HL-60 (cell line): ENCODE results near the gene NEAT1.

ENCODE experiments used
- GABPA ChIP-seq: IDR thresholded peaks from 2 replicates; pipeline ENCODE4 v1.6.1; 2012; ENCODE audit warnings: low read depth
- POLR2AphosphoS5 ChIP-seq: IDR thresholded peaks from 2 replicates; pipeline ENCODE4 v1.6.1; 2012; ENCODE audit warnings: low read depth
- TF ChIP-seq, protein P1 (sequence below): IDR thresholded peaks from one replicate; pipeline ENCODE4 v1.5.1; 2011; ENCODE audit warnings: low read length, control low read depth, inconsistent platforms; ENCODE audit not compliant: insufficient read depth
- TF ChIP-seq, protein P2 (sequence below): IDR thresholded peaks from 2 replicates; pipeline ENCODE4 v1.6.1; 2012; ENCODE audit warnings: low read depth; ENCODE audit not compliant: insufficient replicate concordance

DNA sequence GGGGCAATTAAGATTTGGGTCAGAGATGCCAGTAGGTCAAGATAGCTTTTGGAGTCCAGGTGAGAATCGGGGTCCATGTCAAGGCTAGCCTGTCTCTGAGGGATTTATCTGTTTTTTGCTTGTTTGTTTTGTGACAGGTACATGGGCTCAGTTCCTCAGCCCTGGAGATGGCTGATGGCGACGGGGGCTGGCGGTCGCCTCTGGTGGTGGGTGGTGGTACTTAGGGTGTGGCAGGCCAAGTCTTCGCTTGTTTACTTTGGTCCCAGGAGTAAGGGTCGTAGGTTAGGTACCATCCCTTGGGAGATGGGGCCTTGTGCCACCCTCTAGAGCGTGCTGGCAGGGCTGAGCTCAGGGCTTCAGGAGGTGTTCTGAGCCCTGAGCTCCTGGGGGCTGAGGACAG is 44.8 kb upstream of the NEAT1 start:
- TF ChIP-seq, protein P1, sequence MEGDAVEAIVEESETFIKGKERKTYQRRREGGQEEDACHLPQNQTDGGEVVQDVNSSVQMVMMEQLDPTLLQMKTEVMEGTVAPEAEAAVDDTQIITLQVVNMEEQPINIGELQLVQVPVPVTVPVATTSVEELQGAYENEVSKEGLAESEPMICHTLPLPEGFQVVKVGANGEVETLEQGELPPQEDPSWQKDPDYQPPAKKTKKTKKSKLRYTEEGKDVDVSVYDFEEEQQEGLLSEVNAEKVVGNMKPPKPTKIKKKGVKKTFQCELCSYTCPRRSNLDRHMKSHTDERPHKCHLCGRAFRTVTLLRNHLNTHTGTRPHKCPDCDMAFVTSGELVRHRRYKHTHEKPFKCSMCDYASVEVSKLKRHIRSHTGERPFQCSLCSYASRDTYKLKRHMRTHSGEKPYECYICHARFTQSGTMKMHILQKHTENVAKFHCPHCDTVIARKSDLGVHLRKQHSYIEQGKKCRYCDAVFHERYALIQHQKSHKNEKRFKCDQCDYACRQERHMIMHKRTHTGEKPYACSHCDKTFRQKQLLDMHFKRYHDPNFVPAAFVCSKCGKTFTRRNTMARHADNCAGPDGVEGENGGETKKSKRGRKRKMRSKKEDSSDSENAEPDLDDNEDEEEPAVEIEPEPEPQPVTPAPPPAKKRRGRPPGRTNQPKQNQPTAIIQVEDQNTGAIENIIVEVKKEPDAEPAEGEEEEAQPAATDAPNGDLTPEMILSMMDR: no peak
- TF ChIP-seq GABPA (no peak), POLR2AphosphoS5 (no peak)
- TF ChIP-seq, protein P2, sequence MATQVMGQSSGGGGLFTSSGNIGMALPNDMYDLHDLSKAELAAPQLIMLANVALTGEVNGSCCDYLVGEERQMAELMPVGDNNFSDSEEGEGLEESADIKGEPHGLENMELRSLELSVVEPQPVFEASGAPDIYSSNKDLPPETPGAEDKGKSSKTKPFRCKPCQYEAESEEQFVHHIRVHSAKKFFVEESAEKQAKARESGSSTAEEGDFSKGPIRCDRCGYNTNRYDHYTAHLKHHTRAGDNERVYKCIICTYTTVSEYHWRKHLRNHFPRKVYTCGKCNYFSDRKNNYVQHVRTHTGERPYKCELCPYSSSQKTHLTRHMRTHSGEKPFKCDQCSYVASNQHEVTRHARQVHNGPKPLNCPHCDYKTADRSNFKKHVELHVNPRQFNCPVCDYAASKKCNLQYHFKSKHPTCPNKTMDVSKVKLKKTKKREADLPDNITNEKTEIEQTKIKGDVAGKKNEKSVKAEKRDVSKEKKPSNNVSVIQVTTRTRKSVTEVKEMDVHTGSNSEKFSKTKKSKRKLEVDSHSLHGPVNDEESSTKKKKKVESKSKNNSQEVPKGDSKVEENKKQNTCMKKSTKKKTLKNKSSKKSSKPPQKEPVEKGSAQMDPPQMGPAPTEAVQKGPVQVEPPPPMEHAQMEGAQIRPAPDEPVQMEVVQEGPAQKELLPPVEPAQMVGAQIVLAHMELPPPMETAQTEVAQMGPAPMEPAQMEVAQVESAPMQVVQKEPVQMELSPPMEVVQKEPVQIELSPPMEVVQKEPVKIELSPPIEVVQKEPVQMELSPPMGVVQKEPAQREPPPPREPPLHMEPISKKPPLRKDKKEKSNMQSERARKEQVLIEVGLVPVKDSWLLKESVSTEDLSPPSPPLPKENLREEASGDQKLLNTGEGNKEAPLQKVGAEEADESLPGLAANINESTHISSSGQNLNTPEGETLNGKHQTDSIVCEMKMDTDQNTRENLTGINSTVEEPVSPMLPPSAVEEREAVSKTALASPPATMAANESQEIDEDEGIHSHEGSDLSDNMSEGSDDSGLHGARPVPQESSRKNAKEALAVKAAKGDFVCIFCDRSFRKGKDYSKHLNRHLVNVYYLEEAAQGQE: no peak
